Stimulated activated CD8-positive, alpha-beta memory T cell treated with anti-CD3 and anti-CD28 coated beads, Interleukin-4, amount 100 ng/mL, for 48 hours (primary cell): ENCODE data around the gene PRG2.
"Not testable (repeated sequence)": the region's sequence is repeated elsewhere in the genome, so short reads cannot be mapped to it uniquely, and the experiment has no call there.

Experiments
- DNase-seq: peaks from one replicate; pipeline ENCODE4 v3.0.0-alpha.2; 2020

The PRG2 gene

DNA sequence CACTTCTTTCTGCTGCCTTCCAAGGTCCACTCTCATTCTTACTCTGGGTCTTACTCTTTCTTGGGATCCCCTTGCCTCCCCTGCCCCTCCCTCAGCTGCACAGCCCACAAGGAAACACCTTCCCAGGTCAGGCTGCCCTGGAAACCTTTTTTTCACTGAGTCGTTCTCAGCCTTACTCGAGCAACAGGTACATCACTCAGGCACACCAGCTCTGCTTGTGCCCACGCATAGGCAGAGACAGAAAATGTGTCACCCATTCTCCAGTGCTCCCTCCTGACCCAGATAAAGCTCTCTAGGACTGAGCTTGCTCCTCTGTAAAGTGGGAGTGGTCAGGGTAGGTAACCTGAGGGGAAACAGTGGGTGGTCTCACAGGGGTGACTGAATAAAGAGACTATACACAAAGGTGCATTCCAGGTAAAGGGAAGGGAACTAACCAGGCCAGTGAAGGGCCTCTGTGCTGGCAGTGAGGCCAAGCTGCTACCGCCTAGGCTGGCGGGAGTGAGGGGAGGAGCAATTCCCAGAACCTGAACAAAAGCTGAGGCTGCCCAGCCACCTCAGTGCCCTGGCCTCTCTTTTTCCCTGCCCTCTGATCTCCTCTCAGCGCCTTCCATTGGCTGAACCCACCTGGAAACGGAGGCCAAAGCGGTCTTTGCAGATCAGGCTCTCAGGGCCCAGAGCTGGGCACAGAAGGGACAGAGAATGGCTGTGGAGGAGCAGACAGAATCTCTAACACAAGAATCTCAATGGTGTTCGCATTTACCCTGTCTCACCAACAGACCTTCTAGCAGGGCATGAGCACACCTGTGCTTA lies 25.4 kb downstream of the PRG2 start:
- DNase-seq: no peak

DNA sequence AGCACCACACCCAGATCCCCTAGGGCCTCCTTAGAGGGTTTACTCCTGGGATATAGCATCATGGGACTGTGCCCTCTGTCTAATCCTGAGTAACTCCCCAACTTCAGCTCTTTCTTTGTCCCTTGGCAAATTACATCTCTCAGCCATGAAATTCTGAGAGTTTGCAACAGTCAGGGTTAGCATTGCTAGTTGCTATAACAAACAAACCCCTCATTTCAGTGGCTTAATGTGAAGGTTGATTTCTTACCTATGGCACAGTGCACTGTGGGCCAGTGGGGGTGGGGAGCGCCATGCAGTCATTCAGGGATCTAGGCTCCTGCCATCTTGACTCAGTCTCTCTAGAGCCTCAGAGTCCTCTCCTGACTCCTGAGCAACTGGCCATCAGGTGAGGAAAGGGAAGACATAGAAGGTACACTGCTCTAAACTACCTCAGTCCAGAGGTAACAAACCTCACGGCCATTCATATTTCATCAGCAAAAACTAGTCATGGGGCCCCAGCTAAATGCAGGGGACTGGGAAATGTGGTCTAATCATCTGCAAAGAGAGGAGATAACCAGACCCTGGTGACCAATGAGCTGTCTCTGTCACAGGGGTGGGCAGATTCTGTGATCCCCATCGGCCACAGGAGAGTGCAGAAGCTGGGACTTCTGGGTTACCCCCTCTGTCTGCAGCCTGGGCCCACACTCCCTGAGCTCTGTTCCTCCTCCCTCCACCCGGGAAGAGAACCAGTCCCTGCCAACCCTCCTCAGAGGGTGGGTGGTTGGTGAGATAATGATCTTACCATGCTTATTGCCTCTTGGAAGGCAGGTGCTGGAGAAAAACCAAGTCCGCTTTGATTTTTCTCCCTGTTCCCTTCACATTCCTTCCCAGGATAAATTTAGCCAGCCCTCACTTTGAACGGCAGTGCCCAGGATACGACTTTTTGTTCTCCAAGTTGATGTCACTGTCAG lies 27.0 kb downstream of the PRG2 start:
- no peak for DNase-seq

GRCh38 chr11:57361926-57362325 lies 28.5 kb downstream of the PRG2 start:
- no peak for DNase-seq

GRCh38 chr11:57361420-57361819 lies 29.0 kb downstream of the PRG2 start:
- DNase-seq: not testable (repeated sequence)

DNA sequence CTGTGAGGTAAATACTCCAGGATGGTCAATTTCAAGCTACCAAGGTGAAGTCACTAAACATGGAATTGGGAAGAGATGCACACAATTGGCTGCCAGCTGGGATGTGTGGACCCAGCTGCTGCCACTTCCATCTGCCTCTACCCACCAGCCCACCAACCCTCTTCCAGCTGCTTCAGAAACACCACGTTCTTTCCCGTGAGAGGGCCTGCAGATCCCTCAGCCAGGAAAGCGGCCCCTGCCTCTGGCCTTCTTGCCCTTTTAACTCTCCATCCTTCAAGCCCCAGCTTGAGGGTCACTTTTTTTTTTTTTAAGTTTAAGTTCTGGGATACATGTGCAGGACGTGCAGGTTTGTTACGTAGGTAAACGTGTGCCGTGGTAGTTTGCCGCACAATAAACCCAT lies 29.5 kb downstream of the PRG2 start:
- DNase-seq: no peak

GRCh38 chr11:57359896-57360690 lies 30.4 kb downstream of the PRG2 start:
- no peak for DNase-seq

GRCh38 chr11:57359396-57359795 lies 31.1 kb downstream of the PRG2 start:
- DNase-seq: no peak

DNA sequence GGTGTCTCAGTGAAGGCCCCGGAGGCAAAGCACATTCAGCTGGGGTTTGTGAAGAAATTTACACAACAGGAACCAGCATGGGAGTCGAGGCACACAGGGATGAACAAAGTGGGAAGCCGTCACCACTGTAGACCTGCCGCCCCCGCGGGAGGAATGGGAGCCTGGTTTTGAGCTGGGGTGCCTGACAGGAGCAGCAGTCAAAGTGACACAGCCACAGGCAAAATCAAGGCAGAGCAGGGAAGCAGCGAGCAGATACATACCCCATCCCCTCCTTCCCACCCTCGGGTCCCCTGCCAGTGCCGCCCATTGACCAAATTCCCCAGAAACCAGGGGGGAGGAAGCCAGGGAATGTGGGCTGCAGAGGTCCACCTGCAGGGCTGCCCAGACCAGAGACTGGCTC lies 31.5 kb downstream of the PRG2 start:
- DNase-seq: no peak

DNA sequence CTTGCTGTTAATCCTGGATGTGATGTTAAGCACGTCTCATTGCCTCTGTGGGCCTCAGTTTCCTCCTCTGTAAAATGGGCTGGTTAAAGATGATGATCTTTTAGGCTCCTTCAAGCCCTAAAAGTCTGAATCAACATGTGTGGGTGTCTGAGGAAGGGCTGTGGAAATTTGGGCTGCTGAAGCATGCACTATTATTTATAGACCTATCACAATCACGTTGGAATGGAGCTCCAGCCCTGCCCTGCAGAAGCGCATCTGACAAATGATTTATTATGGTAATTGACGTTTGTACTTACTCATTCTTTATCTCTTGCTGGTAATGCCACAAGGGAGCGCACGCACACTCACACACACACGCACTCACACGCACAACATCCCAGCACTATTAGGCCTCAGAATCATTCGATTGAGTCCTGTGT lies 31.9 kb downstream of the PRG2 start:
- DNase-seq: no peak

DNA sequence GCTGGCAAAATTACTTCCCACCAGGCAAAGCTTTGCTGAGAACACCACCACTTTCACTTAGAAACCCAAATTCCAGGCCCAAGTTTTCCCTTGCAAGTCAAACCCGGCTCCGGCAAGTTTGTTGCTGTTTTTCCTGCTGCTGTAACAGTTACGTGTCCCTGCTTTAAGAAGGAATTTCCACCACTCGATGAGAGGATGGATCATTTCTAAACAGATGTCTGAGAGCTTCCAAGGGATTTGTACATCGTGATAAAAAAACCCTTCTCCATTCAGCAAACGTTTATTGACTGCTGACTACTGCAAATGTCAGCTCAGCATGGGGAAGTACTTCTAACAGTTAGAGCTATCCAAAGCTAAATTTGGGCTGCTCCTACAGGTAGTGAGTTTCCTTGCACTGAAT lies 32.6 kb downstream of the PRG2 start:
- DNase-seq: no peak

DNA sequence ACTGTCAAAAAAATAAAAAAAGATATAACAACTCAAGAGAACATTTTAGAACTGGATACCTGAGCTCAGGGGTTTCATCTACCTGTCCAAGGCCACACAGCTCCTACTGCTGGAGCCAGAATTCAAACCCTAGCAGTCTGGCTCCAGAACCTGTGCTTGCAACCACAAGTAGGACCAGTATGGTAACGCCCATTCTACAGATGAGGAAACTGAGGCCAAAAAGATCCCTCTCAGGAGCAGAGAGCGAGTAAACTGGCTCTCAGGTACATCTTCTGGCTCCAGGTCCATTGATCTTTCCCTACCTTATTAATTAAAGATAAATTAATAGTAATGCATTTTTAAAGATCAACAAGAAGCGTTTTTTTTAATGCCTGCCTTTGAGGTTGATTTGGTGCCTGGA lies 33.1 kb downstream of the PRG2 start:
- no peak for DNase-seq

DNA sequence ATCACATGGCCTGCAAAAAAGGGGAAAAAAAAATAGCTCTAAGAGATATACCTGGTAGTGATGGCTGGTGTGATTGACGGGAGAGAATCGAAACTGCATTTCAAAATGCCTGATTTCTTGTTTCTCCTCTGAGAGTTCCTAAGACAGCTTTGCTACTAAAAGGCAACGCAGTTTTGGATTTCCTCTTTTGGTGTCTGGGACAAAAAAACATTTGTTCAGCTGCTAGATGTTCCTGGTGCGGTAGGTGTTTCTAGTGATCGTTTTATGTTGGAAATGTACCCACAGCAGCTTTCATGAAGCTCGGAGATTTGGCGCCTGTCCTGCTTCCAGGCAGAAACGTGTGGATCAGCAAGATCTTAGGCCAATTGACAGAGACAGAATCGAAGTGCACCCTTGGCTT lies 34.2 kb downstream of the PRG2 start:
- no peak for DNase-seq

GRCh38 chr11:57354699-57355098 lies 35.8 kb downstream of the PRG2 start:
- DNase-seq: no peak

GRCh38 chr11:57353852-57354251 lies 36.6 kb downstream of the PRG2 start:
- no peak for DNase-seq

- no peak for DNase-seq
These were observed 37.0 kb downstream of the PRG2 start for GRCh38 chr11:57353446-57353845.

- DNase-seq: no peak
These were observed 37.4 kb downstream of the PRG2 start for GRCh38 chr11:57353036-57353435.

GRCh38 chr11:57349491-57350274 lies 40.8 kb downstream of the PRG2 start:
- DNase-seq: peak; percentile 87

DNA sequence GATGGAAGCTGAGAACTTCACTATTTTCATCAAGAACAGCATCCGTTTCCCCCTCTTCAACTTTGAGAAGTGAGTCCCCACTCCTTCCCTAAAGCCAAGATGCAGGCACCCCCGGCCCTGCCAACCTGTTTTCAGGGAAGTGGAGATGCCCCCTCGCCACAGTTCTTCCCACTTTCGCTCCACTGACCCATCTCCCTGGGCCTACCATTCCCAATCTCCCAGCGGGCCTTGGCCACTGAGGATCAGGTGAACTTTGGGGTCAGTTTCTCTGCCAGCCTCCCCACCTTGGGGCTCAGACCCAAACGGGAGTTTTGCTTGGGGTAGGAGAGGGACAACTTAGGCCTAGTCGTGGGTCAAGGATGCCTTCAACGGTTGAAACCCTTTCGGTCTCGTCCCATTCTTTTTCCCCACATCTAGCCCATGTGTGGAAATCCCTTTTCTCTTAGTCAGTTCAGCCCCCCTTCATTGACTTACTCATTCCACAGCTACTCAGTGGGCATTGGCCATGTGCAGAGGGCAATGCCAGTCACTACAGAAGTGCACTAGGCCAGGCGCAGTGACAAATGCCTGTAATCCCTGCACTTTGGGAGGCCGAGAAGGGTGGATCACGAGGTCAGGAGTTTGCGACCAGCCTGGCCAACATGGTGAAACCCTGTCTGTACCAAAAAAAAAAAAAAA lies 41.7 kb downstream of the PRG2 start:
- DNase-seq: no peak

DNA sequence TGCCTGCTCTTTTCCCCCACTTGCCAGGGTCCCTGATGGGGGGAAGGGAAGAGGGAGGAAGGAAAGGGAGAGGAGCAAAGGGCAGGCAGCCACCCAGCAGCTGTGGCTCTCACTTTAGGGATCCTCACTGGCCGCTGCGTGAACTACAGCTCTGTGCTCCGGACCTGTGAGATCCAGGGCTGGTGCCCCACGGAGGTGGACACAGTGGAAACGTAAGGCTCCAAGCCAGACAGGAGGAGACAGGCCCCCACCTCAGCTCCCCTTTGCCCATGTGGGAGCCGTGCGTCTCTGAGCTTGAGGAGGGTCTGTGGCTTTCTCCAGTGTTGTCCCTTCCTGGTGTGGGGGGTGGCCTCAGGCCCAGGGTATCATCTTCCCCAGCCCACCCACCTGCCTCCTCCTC lies 42.4 kb downstream of the PRG2 start:
- DNase-seq: no peak

DNA sequence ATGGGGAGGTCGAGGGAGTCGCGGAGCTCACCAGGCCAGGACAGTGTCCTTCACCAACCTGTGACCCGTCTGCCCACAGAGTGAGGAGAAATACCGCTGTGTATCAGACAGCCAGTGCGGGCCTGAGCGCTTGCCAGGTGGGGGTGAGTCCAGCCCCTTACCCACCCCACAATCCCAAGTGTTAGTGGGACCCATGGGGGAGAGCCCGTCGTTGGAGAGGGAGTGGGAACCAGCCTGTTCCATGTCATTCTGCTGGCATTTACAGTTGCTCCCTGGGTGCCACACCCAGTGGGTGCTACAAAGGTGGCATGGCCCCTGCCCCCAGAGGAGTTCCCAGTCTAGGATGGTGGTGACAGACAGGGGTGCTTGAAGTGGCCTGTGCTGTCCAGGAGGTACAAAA lies 43.1 kb downstream of the PRG2 start:
- DNase-seq: no peak

DNA sequence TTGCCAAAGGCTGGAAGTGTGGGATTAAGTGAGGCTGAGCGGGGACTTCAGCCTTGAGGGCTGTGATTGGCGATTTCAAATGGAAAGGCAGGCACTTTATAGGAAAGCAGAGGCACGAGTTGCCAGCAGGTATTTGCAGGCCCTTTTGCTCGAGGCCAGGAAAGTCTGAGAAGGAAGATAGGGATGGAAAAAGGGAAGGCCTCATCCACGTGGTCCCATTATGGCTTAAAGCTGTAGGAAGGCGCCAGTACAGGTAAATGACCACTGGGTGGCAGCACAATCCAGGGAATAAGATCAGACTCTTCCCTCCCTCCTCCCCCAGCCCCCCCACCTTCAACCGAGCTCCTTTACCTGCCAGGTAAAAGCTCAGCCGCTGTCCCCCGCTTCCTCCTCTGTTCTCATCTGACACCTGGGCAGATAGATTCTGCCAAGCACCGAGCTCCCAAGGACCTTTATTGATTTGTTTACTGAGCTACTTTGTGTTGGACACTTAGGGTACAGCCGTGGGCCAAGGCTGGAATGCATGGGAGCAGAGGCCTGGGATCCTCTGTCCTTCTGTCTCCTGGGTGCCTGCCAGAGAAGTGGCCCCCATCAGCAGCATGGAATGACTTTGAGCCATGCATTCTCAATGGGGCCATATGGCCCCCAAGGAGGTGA lies 44.8 kb downstream of the PRG2 start:
- peak; percentile 81 for DNase-seq
